Measurements from ENCODE around the gene MAFG.

The MAFG gene

GRCh38 chr17:81871387-81872230 lies 55.9 kb downstream of the MAFG start (continued):
- TF ChIP-seq PATZ1 (tag by site-specific recombination; IDR thresholded peaks at IDR 0.05) (peak; percentile 60), AEBP2 (tag by site-specific recombination; IDR thresholded peaks at IDR 0.05; ENCODE audit: borderline replicate concordance) (no peak), ZNF223 (tag by site-specific recombination; IDR thresholded peaks at IDR 0.05) (no peak; the same call in 1 of the 2 replicates), ZNF529 (tag by site-specific recombination; IDR thresholded peaks at IDR 0.05; ENCODE audit: insufficient replicate concordance) (no peak), ZNF362 (tag by site-specific recombination; IDR thresholded peaks at IDR 0.05) (no peak), EGR2 (tag by site-specific recombination; IDR thresholded peaks at IDR 0.05; ENCODE audit: low read depth) (peak; percentile 85), SP3 (tag by site-specific recombination; IDR thresholded peaks at IDR 0.05) (peak; percentile 75), ZFP37 (tag by site-specific recombination; IDR thresholded peaks at IDR 0.05) (0 out of 2 replicates have a peak, but pooled peaks have one; percentile 14), YY2 (tag by site-specific recombination; IDR thresholded peaks at IDR 0.05) (peak; percentile 88), ZNF280C (tag by site-specific recombination; IDR thresholded peaks at IDR 0.05) (no peak), ZIC2 (tag by site-specific recombination; IDR thresholded peaks at IDR 0.05) (no peak), ZNF645 (tag by site-specific recombination; IDR thresholded peaks at IDR 0.05) (no peak), KLF9 (tag by site-specific recombination; IDR thresholded peaks at IDR 0.05; ENCODE audit: low read depth) (peak; percentile 28), GLI4 (tag by site-specific recombination; IDR thresholded peaks at IDR 0.05) (no peak), ZSCAN5A (tag by site-specific recombination; IDR thresholded peaks at IDR 0.05) (peak; percentile 89; the same call in 1 of the 2 replicates), TRIM28 (IDR thresholded peaks at IDR 0.05; ENCODE audit: borderline replicate concordance, low read length) (peak; percentile 13; the same call in 1 of the 2 replicates), ZBTB49 (tag by site-specific recombination; IDR thresholded peaks at IDR 0.05; ENCODE audit: low read depth) (no peak), ZFP3 (tag by site-specific recombination; IDR thresholded peaks at IDR 0.05; ENCODE audit: low read depth) (no peak), ZNF184 (tag by site-specific recombination; IDR thresholded peaks at IDR 0.05) (no peak; the same call in 1 of the 2 replicates), ZNF449 (tag by site-specific recombination; IDR thresholded peaks at IDR 0.05) (peak; percentile 54), FEZF1 (tag by site-specific recombination; IDR thresholded peaks at IDR 0.05) (peak; percentile 3), WT1 (tag by site-specific recombination; IDR thresholded peaks at IDR 0.05) (no peak; the same call in 1 of the 2 replicates), ZEB2 (tag by site-specific recombination; IDR thresholded peaks at IDR 0.05) (peak; percentile 51; the same call in 1 of the 2 replicates), SALL2 (tag by site-specific recombination; IDR thresholded peaks at IDR 0.05; ENCODE audit: borderline replicate concordance) (no peak), ZNF23 (tag by site-specific recombination; IDR thresholded peaks at IDR 0.05; ENCODE audit: borderline replicate concordance) (no peak)
